AG09319 (cell line): Measurements from ENCODE around the gene CELF4.

Experiments used
- DNase-seq: peaks from one replicate; pipeline ENCODE4 v3.0.0-alpha.2; 2010; ENCODE audit warnings: low read depth; ENCODE audit errors: extremely low read depth
- CTCF ChIP-seq: IDR thresholded peaks from 2 replicates; pipeline ENCODE4 v1.5.1; 2011; ENCODE audit warnings: low read depth, mild to moderate bottlenecking, inconsistent platforms, low read length, moderate library complexity

Gene CELF4

GRCh38 chr18:37321582-37322491 is 243.8 kb downstream of the CELF4 start:
- no peak for TF ChIP-seq CTCF
- no peak for DNase-seq

GRCh38 chr18:37320317-37320716 is 245.3 kb downstream of the CELF4 start:
- no peak for DNase-seq
- TF ChIP-seq CTCF: no peak

DNA sequence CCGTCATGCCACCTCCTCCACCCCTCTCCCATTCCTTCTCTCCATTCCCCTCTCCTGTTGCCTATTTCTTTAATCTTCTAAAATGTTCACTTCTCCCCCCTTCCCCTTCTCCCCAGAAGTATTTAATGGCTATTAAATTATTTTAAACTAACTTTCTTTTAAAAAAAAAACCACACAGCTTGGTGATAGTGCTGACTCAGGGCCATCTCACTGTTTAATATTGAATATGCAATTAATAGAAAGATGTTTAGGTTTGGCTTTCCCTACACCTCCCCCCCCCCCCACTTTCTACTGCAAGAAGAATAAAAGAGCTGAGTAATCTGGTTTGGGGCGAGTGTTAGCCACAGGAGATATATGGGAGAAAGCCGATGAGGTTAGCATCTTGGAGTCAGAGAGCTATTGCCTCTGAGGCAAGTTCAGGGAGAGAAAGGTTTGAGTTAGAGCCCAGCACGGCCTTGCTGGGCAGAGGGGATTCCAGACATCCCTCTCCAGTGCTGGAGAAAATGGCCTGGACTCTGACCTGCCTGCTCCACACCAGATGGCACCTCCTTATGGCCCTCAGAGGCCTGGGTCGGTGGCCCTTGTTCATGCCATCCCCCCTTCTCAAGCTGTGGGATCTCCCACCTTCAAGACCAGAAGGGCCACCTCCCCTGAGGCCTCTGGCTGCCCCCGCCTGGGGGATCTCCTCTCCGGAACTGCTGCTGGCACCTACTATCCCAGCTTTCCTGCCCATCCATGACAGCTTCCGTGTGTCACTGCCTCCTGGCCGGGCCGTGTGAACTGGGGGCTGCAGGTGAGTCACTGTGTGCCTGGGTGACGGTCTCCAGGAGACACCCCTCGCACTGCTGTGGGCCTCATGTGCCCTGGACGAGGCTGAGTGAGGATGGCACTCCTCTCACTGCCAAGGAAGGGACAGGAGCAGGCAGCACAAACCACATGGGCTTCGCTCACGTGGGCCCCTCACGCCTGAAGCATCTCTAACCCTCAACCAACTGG is 246.9 kb downstream of the CELF4 start:
- no peak for TF ChIP-seq CTCF
- no peak for DNase-seq

GRCh38 chr18:37317486-37317885 is 248.1 kb downstream of the CELF4 start:
- DNase-seq: no peak
- TF ChIP-seq CTCF: no peak

DNA sequence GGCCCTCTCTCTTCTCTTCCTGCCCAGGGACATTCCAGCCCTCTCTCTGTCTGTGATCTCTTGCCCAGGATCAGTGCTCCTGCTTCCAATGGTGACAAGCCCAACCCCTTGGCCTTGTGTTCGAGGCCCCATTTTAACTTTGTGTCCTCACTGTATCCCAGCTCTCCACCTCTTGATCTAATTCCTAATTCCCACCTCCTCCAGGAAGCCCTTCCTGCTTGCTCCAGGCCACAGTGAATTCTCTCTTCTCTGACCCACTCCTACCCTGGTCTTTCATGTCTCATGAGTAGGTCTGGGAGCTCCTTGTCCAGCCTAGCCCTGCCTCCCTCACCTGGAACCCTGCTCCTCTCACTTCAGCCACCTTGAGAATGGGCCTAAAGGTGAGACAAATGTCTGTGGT is 249.1 kb downstream of the CELF4 start:
- no peak for DNase-seq
- TF ChIP-seq CTCF: no peak

DNA sequence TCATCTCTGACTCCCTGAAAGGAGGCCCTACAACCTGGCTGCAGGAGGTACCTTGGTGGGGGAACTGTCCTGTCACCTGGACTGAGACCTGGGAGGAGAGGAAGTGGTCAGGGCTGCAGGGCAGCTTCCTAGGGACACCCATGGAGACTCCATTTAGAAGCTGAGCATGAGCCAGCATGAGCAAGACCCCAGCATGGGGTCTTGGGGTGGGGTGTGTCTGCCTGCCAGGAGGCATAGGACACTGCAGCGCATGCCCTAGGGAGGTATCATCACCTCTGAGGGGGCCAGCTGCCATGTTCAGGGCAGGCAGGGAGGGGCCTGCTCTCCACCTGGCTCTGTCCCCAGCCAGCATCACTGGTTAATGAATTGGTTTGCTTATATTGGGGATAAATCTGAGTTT is 249.7 kb downstream of the CELF4 start:
- no peak for TF ChIP-seq CTCF
- no peak for DNase-seq
